Measurements from ENCODE around the gene RAD51D.
A peak's percentile ranks its signal among the peaks of the same experiment; 100 is the strongest.
"Not testable (repeated sequence)": the region's sequence is repeated elsewhere in the genome, so short reads cannot be mapped to it uniquely, and the experiment has no call there.

Gene RAD51D

DNA sequence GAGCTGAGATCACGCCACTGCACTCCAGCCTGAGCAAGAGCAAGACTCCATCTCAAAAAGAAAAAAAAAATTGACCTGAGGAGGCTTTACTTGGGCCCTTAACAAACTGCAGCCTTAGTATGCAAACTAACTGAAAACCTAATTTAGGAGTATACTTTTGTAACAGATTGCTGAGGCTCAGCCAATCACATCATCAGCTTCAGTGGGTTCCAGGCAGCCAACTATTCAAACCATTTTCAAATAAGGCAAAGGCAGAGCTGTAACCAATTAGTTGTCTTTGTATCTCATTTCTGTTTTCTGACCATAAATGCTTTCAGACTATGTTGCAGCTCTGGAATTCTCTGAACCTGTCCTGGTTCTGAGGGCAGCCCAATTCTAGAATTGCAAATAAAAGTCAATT lies 23.9 kb downstream of the RAD51D start:
- Histone ChIP-seq H3K9me3 (ENCODE audit: control insufficient read depth in 2 of 2, low read length in 2 of 2) (no peaks in the 10 kb centered on the region), H3K36me3 (ENCODE audit: control insufficient read depth in 2 of 2, insufficient read depth in 2 of 2, low read length in 2 of 2) (peaks cover 4 to 14% of the 10 kb centered on the region in 2 donors), H3K4me1 (ENCODE audit: control insufficient read depth in 2 of 2, insufficient read depth in 2 of 2, low read length in 2 of 2) (no peaks in the 10 kb centered on the region), H3K4me3 (ENCODE audit: low read length in 2 of 2) (no peak overlapping the region), H3K9ac (ENCODE audit: low read depth in 1 of 2, low read length in 2 of 2) (no peak overlapping the region), H3K27ac (ENCODE audit: low read depth in 2 of 2, low read length in 2 of 2) (no peak overlapping the region), H3K27me3 (ENCODE audit: control insufficient read depth in 2 of 2, insufficient read depth in 2 of 2, low read length in 2 of 2) (no peaks in the 10 kb centered on the region)

DNA sequence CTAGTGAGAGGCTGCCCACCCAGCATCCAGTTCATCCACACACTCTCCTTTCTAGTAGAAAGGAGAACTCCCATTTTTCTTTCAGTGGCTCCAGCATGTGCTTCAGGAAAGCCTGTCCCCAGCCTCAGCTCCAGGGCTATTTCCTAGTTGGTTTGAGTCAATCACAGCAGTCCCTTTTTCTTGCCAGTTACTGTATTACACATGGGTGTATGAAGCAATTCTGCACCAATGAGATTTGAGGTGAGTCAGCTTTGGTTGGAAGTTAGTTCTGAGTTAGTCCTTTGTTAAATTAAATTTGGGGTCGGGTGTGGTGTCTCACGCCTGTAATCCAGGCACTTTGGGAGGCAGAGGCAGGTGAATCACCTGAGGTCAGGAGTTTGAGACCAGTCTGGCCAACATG lies 24.8 kb downstream of the RAD51D start:
- no peaks in the 10 kb centered on the region for H3K27me3 ChIP-seq (ENCODE audit: control insufficient read depth in 2 of 2, insufficient read depth in 2 of 2, low read length in 2 of 2)

DNA sequence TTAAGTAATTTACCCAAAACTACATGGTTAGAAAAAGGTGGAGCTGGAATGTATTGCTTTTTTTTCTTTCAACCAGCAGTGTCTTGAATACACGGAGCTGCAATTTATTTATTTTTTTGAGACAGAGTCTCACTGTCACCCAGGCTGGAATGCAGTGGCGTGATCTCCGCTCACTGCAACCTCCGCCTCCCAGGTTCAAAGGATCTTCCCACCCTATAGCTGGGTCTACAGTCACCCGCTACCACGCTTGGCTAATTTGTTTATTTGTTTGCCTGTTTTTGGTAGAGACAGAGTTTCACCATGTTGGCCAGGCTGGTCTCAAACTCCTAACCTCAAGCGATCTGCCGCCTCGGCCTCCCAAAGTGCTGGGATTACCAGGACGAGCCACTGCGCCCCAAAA lies 29.0 kb downstream of the RAD51D start:
- H3K4me3 ChIP-seq (ENCODE audit: low read length in 2 of 2); H3K27me3 ChIP-seq (ENCODE audit: control insufficient read depth in 2 of 2, insufficient read depth in 2 of 2, low read length in 2 of 2); H3K27ac ChIP-seq (ENCODE audit: low read depth in 2 of 2, low read length in 2 of 2); H3K9ac ChIP-seq (ENCODE audit: low read depth in 1 of 2, low read length in 2 of 2); H3K36me3 ChIP-seq (ENCODE audit: control insufficient read depth in 2 of 2, insufficient read depth in 2 of 2, low read length in 2 of 2); H3K9me3 ChIP-seq (ENCODE audit: control insufficient read depth in 2 of 2, low read length in 2 of 2): not testable (repeated sequence)
- H3K4me1 ChIP-seq (ENCODE audit: control insufficient read depth in 2 of 2, insufficient read depth in 2 of 2, low read length in 2 of 2): peaks cover 20 to 29% of the 10 kb centered on the region in 2 donors

More for the DNA sequence above, 24.8 kb downstream of the RAD51D start:
- Histone ChIP-seq H3K27ac (ENCODE audit: low read depth in 2 of 2, low read length in 2 of 2) (no peak overlapping the region), H3K36me3 (ENCODE audit: control insufficient read depth in 2 of 2, insufficient read depth in 2 of 2, low read length in 2 of 2) (peaks cover 0 to 9% of the 10 kb centered on the region in 2 donors), H3K4me3 (ENCODE audit: low read length in 2 of 2) (no peak overlapping the region), H3K9me3 (ENCODE audit: control insufficient read depth in 2 of 2, low read length in 2 of 2) (no peaks in the 10 kb centered on the region), H3K4me1 (ENCODE audit: control insufficient read depth in 2 of 2, insufficient read depth in 2 of 2, low read length in 2 of 2) (peaks cover under 1 to 2% of the 10 kb centered on the region in 2 donors), H3K9ac (ENCODE audit: low read depth in 1 of 2, low read length in 2 of 2) (no peak overlapping the region)

DNA sequence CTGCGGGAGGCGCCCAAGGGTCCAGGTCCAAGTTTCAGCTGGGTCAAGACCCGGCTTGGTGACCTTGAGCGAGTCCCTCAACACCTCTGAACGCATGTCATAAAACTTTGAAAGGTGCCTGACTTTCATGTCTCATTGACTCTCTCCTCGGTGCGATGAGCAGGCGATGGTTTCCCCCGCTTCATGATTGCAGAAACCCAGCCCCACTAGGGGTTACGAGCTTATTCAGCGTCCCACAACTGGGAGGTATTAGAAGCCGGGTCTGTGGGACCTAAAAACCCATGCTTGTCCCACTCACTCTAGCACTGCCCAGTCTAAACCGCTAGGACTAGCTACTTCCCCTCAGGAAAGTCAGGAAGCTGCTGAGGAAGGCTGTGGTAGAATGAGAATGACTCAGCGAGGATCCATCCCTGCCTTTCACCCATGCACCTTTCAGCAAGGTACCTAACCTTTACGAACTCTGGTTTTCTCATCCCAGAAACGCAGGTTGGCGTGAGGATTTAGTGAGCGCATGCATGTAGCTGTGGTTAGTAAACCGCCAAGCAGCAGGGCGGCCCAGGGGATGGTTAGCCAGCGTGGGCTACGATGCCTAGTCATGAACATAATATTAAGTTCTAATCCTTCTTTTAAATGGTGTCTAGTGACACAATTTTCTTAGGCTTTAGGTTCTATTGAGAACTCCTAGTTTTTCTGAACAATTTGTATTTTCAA lies 29.9 kb downstream of the RAD51D start:
- Histone ChIP-seq H3K36me3 (ENCODE audit: control insufficient read depth in 2 of 2, insufficient read depth in 2 of 2, low read length in 2 of 2) (no peaks in the 10 kb centered on the region), H3K27ac (ENCODE audit: low read depth in 2 of 2, low read length in 2 of 2) (peak overlapping the region; percentile 55 to 77), H3K27me3 (ENCODE audit: control insufficient read depth in 2 of 2, insufficient read depth in 2 of 2, low read length in 2 of 2) (no peaks in the 10 kb centered on the region), H3K4me1 (ENCODE audit: control insufficient read depth in 2 of 2, insufficient read depth in 2 of 2, low read length in 2 of 2) (peaks cover 22 to 39% of the 10 kb centered on the region in 2 donors), H3K9me3 (ENCODE audit: control insufficient read depth in 2 of 2, low read length in 2 of 2) (no peaks in the 10 kb centered on the region), H3K9ac (ENCODE audit: low read depth in 1 of 2, low read length in 2 of 2) (peak overlapping the region; percentile 79 to 80), H3K4me3 (ENCODE audit: low read length in 2 of 2) (peak overlapping the region; percentile 59 to 82)

DNA sequence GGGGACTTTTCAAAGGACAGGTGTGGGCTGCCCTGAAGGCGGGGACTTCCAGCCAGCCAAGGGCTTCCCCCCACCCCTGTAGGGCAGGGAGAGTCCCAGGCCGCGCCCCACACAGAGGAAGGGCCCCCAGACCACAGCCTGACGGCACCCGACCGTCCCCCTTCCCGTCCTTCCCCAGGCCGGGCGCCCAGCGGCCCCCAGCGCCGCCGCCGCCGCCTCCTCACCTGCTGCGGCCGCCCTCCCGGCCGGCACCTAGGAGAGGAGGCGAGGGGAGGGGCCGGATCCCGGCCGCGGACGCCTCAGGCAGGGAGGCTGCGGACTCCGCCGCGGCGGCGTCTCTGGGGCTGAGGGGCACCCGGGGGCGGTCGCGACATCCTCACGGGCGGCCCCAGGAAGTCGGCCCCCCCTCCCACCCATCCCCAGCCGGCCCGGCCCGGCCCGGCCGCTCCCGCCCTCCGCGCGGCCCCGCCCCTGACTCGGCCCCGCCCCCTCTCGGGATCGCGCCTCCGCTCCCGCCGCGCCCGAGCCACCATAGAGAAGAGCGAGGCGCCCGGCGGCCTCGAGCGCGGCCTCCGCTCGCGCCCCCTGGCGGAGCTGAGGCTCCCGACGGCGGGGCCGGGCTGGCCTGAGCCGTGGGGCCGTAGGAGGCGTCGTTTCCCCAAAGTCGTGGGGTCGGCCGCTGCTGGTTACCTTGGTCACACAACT lies 30.6 kb downstream of the RAD51D start:
- peak overlapping the region; percentile 92 to 98 for H3K9ac ChIP-seq (ENCODE audit: low read depth in 1 of 2, low read length in 2 of 2)
- no peaks in the 10 kb centered on the region for H3K36me3 ChIP-seq (ENCODE audit: control insufficient read depth in 2 of 2, insufficient read depth in 2 of 2, low read length in 2 of 2)
- H3K9me3 ChIP-seq (ENCODE audit: control insufficient read depth in 2 of 2, low read length in 2 of 2): no peaks in the 10 kb centered on the region
- no peaks in the 10 kb centered on the region for H3K27me3 ChIP-seq (ENCODE audit: control insufficient read depth in 2 of 2, insufficient read depth in 2 of 2, low read length in 2 of 2)
- peak overlapping the region; percentile 88 to 94 for H3K4me3 ChIP-seq (ENCODE audit: low read length in 2 of 2)
- H3K27ac ChIP-seq (ENCODE audit: low read depth in 2 of 2, low read length in 2 of 2): peak overlapping the region; percentile 99
- peaks cover 22 to 40% of the 10 kb centered on the region in 2 donors for H3K4me1 ChIP-seq (ENCODE audit: control insufficient read depth in 2 of 2, insufficient read depth in 2 of 2, low read length in 2 of 2)

DNA sequence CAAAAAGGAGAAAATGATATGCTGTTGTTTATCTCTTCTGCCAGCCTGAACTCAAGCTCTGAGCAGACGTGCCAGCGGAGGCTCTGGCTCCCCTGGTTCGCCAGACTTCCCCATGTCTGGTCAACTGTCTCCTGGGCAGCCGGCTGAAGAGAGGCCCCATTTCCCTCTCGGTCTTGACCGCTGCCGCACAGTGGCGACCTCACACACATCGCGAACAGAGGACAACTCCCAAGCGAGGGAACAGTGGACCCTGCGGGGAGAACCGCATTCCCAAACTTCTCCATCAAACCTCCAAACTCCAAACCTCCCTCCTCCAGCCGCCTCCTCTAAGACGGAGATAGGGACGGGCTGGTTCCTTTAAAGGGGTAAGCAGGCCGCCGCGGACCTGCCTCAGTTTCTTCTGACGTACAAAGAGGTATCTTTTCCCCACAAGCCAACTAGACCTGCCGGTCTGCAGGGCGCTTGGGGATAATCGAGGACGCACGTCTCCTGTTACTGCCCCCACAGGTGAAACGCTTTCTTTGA lies 31.2 kb downstream of the RAD51D start:
- no peaks in the 10 kb centered on the region for H3K27me3 ChIP-seq (ENCODE audit: control insufficient read depth in 2 of 2, insufficient read depth in 2 of 2, low read length in 2 of 2)
- peak overlapping the region; percentile 88 to 94 for H3K4me3 ChIP-seq (ENCODE audit: low read length in 2 of 2)

GRCh38 chr17:35087731-35088355 lies 31.8 kb downstream of the RAD51D start:
- Histone ChIP-seq H3K4me1 (ENCODE audit: control insufficient read depth in 2 of 2, insufficient read depth in 2 of 2, low read length in 2 of 2) (peaks cover 22 to 40% of the 10 kb centered on the region in 2 donors), H3K9ac (ENCODE audit: low read depth in 1 of 2, low read length in 2 of 2) (peak overlapping the region; percentile 92 to 98), H3K4me3 (ENCODE audit: low read length in 2 of 2) (peak overlapping the region; percentile 88 to 94), H3K36me3 (ENCODE audit: control insufficient read depth in 2 of 2, insufficient read depth in 2 of 2, low read length in 2 of 2) (no peaks in the 10 kb centered on the region), H3K27ac (ENCODE audit: low read depth in 2 of 2, low read length in 2 of 2) (peak overlapping the region; percentile 99), H3K27me3 (ENCODE audit: control insufficient read depth in 2 of 2, insufficient read depth in 2 of 2, low read length in 2 of 2) (no peaks in the 10 kb centered on the region), H3K9me3 (ENCODE audit: control insufficient read depth in 2 of 2, low read length in 2 of 2) (no peaks in the 10 kb centered on the region)

More for the DNA sequence above, 31.2 kb downstream of the RAD51D start:
- H3K36me3 ChIP-seq (ENCODE audit: control insufficient read depth in 2 of 2, insufficient read depth in 2 of 2, low read length in 2 of 2): no peaks in the 10 kb centered on the region
- peaks cover 22 to 40% of the 10 kb centered on the region in 2 donors for H3K4me1 ChIP-seq (ENCODE audit: control insufficient read depth in 2 of 2, insufficient read depth in 2 of 2, low read length in 2 of 2)
- peak overlapping the region; percentile 92 to 98 for H3K9ac ChIP-seq (ENCODE audit: low read depth in 1 of 2, low read length in 2 of 2)
- no peaks in the 10 kb centered on the region for H3K9me3 ChIP-seq (ENCODE audit: control insufficient read depth in 2 of 2, low read length in 2 of 2)
- peak overlapping the region; percentile 99 for H3K27ac ChIP-seq (ENCODE audit: low read depth in 2 of 2, low read length in 2 of 2)

- Histone ChIP-seq H3K4me3 (ENCODE audit: low read length in 2 of 2) (peak overlapping the region; percentile 88 to 94), H3K9ac (ENCODE audit: low read depth in 1 of 2, low read length in 2 of 2) (peak overlapping the region; percentile 92 to 98), H3K27ac (ENCODE audit: low read depth in 2 of 2, low read length in 2 of 2) (peak overlapping the region; percentile 99), H3K9me3 (ENCODE audit: control insufficient read depth in 2 of 2, low read length in 2 of 2) (no peaks in the 10 kb centered on the region), H3K36me3 (ENCODE audit: control insufficient read depth in 2 of 2, insufficient read depth in 2 of 2, low read length in 2 of 2) (no peaks in the 10 kb centered on the region), H3K4me1 (ENCODE audit: control insufficient read depth in 2 of 2, insufficient read depth in 2 of 2, low read length in 2 of 2) (peaks cover 27 to 47% of the 10 kb centered on the region in 2 donors), H3K27me3 (ENCODE audit: control insufficient read depth in 2 of 2, insufficient read depth in 2 of 2, low read length in 2 of 2) (no peaks in the 10 kb centered on the region)
Observed at GRCh38 chr17:35086931-35087573, 32.6 kb downstream of the RAD51D start.

DNA sequence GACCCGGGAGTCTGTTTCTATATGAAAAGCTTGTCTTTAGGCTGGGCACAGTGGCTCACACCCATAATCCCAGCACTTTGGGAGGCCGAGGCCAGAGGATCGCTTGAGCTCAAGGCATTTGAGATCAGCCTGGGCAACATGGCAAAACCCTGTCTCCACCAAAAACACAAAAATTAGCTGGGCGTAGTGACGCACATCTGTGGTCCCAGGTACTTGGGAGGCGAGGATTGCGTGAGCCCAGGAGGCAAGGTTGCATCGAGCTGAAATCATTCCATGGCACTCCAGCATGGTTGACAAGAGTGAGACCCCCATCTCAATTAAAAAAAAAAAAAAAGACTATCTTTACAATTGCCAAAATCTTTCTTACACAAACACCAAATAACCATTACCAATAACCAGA lies 33.5 kb downstream of the RAD51D start:
- Histone ChIP-seq H3K27ac (ENCODE audit: low read depth in 2 of 2, low read length in 2 of 2) (peak overlapping the region in 1 of 2 donors; percentile 99), H3K27me3 (ENCODE audit: control insufficient read depth in 2 of 2, insufficient read depth in 2 of 2, low read length in 2 of 2) (no peaks in the 10 kb centered on the region), H3K36me3 (ENCODE audit: control insufficient read depth in 2 of 2, insufficient read depth in 2 of 2, low read length in 2 of 2) (no peaks in the 10 kb centered on the region), H3K9ac (ENCODE audit: low read depth in 1 of 2, low read length in 2 of 2) (no peak overlapping the region), H3K4me1 (ENCODE audit: control insufficient read depth in 2 of 2, insufficient read depth in 2 of 2, low read length in 2 of 2) (peaks cover 29 to 48% of the 10 kb centered on the region in 2 donors), H3K9me3 (ENCODE audit: control insufficient read depth in 2 of 2, low read length in 2 of 2) (no peaks in the 10 kb centered on the region), H3K4me3 (ENCODE audit: low read length in 2 of 2) (no peak overlapping the region)

Measured in mucosa of rectum (tissue), 2 donors.